ENCODE data around the gene P2RY12. TPM values are rescaled to one million over a fixed set of nuclear protein-coding genes. Genes with fewer than 3 reads are reported as not detected.

The P2RY12 gene
- total and polyA plus RNA-seq, 5 donors from 2014 or later, result 1.9 TPM; not detected in 4

- peaks cover 17% of the 10 kb centered on the region for H3K27me3 Mint-ChIP-seq
- Histone ChIP-seq H3K27ac (ENCODE audit: insufficient read depth, low read length, poor library complexity, severe bottlenecking) (no peak overlapping the region), H3K4me3 (ENCODE audit: low read depth, low read length) (no peak overlapping the region), H3K9me3 (ENCODE audit: control insufficient read depth in 2 of 2, low read length in 2 of 2) (no peaks in the 10 kb centered on the region), H3K27me3 (ENCODE audit: control insufficient read depth, insufficient read depth, low read length) (peaks cover 7% of the 10 kb centered on the region), H3K4me1 (ENCODE audit: control insufficient read depth, insufficient read depth, low read length, poor library complexity, severe bottlenecking) (no peaks in the 10 kb centered on the region), H3K36me3 (ENCODE audit: control insufficient read depth, insufficient read depth, low read length) (no peaks in the 10 kb centered on the region)
- peaks cover 0 to 3% (median 0%) of the 10 kb centered on the region in 4 donors for H3K4me1 Mint-ChIP-seq
- H3K36me3 Mint-ChIP-seq, result no peaks in the 10 kb centered on the region
- H3K27ac Mint-ChIP-seq, result no peak overlapping the region
- DNase-seq (peak in 1 of 3 donors; percentile 12), ATAC-seq (ENCODE audit: low read depth in 2 of 2) (no peak)
- H3K9me3 Mint-ChIP-seq, result peaks cover 0 to 1% (median 0%) of the 10 kb centered on the region in 7 donors
- H3K4me3 Mint-ChIP-seq, result no peak overlapping the region
These were observed 63.0 kb downstream of the P2RY12 start for GRCh38 chr3:151321526-151321925.

DNA sequence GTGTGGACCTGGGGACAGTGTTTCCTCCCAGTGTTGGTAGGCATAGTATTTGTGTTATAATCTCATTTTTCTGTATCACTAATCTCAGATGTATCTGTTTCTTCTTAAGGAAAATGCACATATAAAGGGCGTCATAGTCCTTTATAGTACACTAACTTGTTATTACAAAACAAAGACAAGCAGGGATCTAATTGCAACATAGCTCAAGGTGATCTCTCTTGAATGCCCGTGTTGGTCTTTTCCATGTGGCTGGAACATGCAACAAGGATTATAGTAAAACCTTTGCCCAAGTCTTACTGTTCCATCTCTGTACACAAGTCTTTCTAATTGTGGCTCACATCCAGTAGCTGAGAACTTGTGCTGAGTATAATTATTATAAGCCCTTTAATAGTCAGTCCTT is 64.4 kb downstream of the P2RY12 start:
- H3K27ac Mint-ChIP-seq, result no peak overlapping the region
- Histone ChIP-seq H3K27me3 (ENCODE audit: control insufficient read depth, insufficient read depth, low read length) (peaks cover 2% of the 10 kb centered on the region), H3K4me1 (ENCODE audit: control insufficient read depth, insufficient read depth, low read length, poor library complexity, severe bottlenecking) (no peaks in the 10 kb centered on the region), H3K4me3 (ENCODE audit: low read depth, low read length) (no peak overlapping the region), H3K36me3 (ENCODE audit: control insufficient read depth, insufficient read depth, low read length) (no peaks in the 10 kb centered on the region), H3K9me3 (ENCODE audit: control insufficient read depth in 2 of 2, low read length in 2 of 2) (no peaks in the 10 kb centered on the region), H3K27ac (ENCODE audit: insufficient read depth, low read length, poor library complexity, severe bottlenecking) (no peak overlapping the region)
- H3K27me3 Mint-ChIP-seq, result peaks cover 26% of the 10 kb centered on the region
- peaks cover 0 to 3% (median 0%) of the 10 kb centered on the region in 4 donors for H3K4me1 Mint-ChIP-seq
- no peaks in the 10 kb centered on the region for H3K36me3 Mint-ChIP-seq
- peaks cover 0 to 1% (median 0%) of the 10 kb centered on the region in 7 donors for H3K9me3 Mint-ChIP-seq
- ATAC-seq (ENCODE audit: low read depth in 2 of 2) (no peak), DNase-seq (no peak)
- no peak overlapping the region for H3K4me3 Mint-ChIP-seq

DNA sequence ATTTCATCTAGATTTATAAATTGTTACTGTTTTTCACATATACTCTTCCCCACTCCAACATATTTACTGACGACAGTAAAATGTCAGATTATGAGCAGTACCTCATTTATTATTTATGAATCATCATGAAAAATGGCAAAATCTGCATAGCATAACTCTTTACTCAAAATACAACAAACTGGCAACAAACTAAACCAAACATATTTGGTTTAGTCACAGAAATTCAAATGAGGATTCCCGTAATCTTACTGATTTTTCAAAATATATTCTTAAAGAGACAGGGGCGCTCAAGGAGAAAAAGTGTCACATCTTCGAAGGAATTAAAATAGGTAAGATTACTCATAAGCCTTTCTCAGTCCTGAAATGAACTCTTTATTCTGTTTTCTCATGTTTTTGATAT is 64.9 kb downstream of the P2RY12 start:
- no peaks in the 10 kb centered on the region for H3K36me3 Mint-ChIP-seq
- H3K9me3 ChIP-seq (ENCODE audit: control insufficient read depth in 2 of 2, low read length in 2 of 2), result no peaks in the 10 kb centered on the region
- no peak for DNase-seq
- peaks cover 30% of the 10 kb centered on the region for H3K27me3 Mint-ChIP-seq
- no peak overlapping the region for H3K4me3 Mint-ChIP-seq
- ATAC-seq (ENCODE audit: low read depth in 2 of 2), result no peak
- peaks cover 2% of the 10 kb centered on the region for H3K27me3 ChIP-seq (ENCODE audit: control insufficient read depth, insufficient read depth, low read length)
- no peak overlapping the region for H3K4me3 ChIP-seq (ENCODE audit: low read depth, low read length)
- H3K27ac ChIP-seq (ENCODE audit: insufficient read depth, low read length, poor library complexity, severe bottlenecking), result no peak overlapping the region
- peaks cover 0 to 1% (median 0%) of the 10 kb centered on the region in 7 donors for H3K9me3 Mint-ChIP-seq
- no peak overlapping the region for H3K27ac Mint-ChIP-seq
- no peaks in the 10 kb centered on the region for H3K36me3 ChIP-seq (ENCODE audit: control insufficient read depth, insufficient read depth, low read length)
- no peaks in the 10 kb centered on the region for H3K4me1 ChIP-seq (ENCODE audit: control insufficient read depth, insufficient read depth, low read length, poor library complexity, severe bottlenecking)
- peaks cover 0 to 3% (median 0%) of the 10 kb centered on the region in 4 donors for H3K4me1 Mint-ChIP-seq

DNA sequence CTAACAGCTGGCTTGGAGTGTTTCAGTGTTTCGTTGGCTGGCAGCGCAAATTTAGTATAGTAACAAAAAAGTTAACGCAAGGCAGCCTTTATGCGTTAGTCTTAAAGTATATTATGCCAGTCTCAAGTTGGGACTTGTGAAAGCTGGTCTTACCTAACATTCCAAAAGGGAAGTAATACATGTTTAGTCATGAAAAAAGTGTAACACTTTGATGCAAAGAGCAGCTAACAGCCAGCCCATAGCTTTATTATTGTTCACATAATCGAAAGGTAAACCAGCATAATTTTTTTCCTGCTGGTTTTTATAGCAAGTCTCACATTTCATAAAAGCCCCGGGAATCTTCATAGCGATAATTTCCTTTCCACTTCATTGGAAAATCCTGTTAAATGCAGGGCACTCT is 65.6 kb downstream of the P2RY12 start:
- peaks cover 2% of the 10 kb centered on the region for H3K27me3 ChIP-seq (ENCODE audit: control insufficient read depth, insufficient read depth, low read length)
- no peak overlapping the region for H3K27ac ChIP-seq (ENCODE audit: insufficient read depth, low read length, poor library complexity, severe bottlenecking)

DNA sequence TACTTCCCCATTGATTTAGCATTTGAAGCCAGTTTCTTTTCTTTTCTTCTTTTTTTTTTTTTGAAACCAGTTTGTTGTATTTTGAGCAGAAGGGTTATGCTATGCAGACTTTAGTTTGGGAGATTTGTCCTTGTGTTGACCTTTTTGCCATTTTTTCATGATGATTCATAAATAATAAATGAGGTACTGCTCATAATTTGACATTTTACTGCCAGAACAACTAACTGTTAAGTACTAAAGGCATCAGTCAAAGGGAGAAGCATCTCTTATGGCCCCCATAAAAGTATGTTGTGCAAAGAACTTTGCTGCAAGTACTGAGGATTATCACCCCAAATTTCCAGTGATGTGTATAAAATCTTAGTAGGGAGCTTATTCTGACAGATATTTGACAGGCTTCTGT is 66.2 kb downstream of the P2RY12 start:
- DNase-seq (no peak), ATAC-seq (ENCODE audit: low read depth in 2 of 2) (no peak)
- Mint-ChIP-seq H3K27me3 (peaks cover 30% of the 10 kb centered on the region), H3K4me3 (no peak overlapping the region), H3K36me3 (no peaks in the 10 kb centered on the region), H3K9me3 (peaks cover 0 to 1% (median 0%) of the 10 kb centered on the region in 7 donors), H3K4me1 (peaks cover 0 to 3% (median 0%) of the 10 kb centered on the region in 4 donors), H3K27ac (no peak overlapping the region)
- H3K4me3 ChIP-seq (ENCODE audit: low read depth, low read length), result no peak overlapping the region
- H3K9me3 ChIP-seq (ENCODE audit: control insufficient read depth in 2 of 2, low read length in 2 of 2), result no peaks in the 10 kb centered on the region
- no peak overlapping the region for H3K27ac ChIP-seq (ENCODE audit: insufficient read depth, low read length, poor library complexity, severe bottlenecking)
- H3K36me3 ChIP-seq (ENCODE audit: control insufficient read depth, insufficient read depth, low read length), result no peaks in the 10 kb centered on the region
- H3K4me1 ChIP-seq (ENCODE audit: control insufficient read depth, insufficient read depth, low read length, poor library complexity, severe bottlenecking), result no peaks in the 10 kb centered on the region
- peaks cover 2% of the 10 kb centered on the region for H3K27me3 ChIP-seq (ENCODE audit: control insufficient read depth, insufficient read depth, low read length)

More for the DNA sequence above, 65.6 kb downstream of the P2RY12 start:
- Mint-ChIP-seq H3K27ac (no peak overlapping the region), H3K4me3 (no peak overlapping the region), H3K4me1 (peaks cover 0 to 3% (median 0%) of the 10 kb centered on the region in 4 donors), H3K36me3 (no peaks in the 10 kb centered on the region), H3K9me3 (peaks cover 0 to 1% (median 0%) of the 10 kb centered on the region in 7 donors), H3K27me3 (peaks cover 30% of the 10 kb centered on the region)
- DNase-seq, result no peak
- Histone ChIP-seq H3K4me1 (ENCODE audit: control insufficient read depth, insufficient read depth, low read length, poor library complexity, severe bottlenecking) (no peaks in the 10 kb centered on the region), H3K36me3 (ENCODE audit: control insufficient read depth, insufficient read depth, low read length) (no peaks in the 10 kb centered on the region), H3K9me3 (ENCODE audit: control insufficient read depth in 2 of 2, low read length in 2 of 2) (no peaks in the 10 kb centered on the region), H3K4me3 (ENCODE audit: low read depth, low read length) (no peak overlapping the region)
- no peak for ATAC-seq (ENCODE audit: low read depth in 2 of 2)

DNA sequence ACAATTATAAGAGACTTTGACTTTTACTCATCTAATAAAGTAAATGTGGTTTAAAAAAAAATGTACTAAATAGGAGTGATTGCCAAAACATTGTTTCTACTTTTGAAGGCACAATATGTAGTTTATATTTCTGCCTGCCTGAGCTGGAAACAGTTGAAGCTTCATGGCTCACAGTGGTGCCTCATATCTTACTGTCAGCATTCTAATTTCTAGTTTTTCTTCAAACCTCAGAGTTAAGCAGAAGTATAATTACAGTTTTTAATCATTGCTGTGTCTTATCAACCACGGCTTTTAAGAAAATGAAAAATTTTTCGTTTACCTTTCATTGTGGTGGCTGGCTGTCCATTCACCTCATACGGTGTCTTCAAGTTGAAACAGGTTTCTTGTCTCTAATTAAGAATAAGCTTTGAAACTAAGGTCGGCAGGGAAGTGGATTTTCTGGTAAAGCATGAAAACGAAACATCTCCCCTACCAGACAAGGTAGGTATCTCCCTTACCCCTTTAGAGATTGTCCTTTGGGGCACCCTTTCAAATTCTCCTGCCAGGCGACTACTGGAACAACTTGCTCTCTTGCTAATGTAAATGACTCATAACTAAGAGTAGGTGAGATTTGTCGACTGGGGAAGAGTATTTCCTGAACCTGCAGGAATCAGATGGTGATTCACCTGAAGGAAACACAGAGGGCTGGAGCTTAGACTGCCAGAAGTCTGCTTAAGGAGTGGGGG is 68.1 kb downstream of the P2RY12 start, which contains the start of gene GPR87:
GPR87 (minus strand) TSS at position 554 of the 725 bp plus-strand sequence. CDS start 16,720 bp downstream, outside the sequence.
- Mint-ChIP-seq H3K27me3 (peaks cover 26% of the 10 kb centered on the region), H3K27ac (no peak within 1 kb of the TSS), H3K36me3 (no peaks in the 10 kb centered on the region), H3K4me1 (peaks cover 0 to 3% (median 0%) of the 10 kb centered on the region in 4 donors), H3K9me3 (peaks cover 0 to 1% (median 0%) of the 10 kb centered on the region in 7 donors), H3K4me3 (no peak within 1 kb of the TSS)
- Histone ChIP-seq H3K27ac (ENCODE audit: insufficient read depth, low read length, poor library complexity, severe bottlenecking) (no peak within 1 kb of the TSS), H3K9me3 (ENCODE audit: control insufficient read depth in 2 of 2, low read length in 2 of 2) (no peaks in the 10 kb centered on the region), H3K4me1 (ENCODE audit: control insufficient read depth, insufficient read depth, low read length, poor library complexity, severe bottlenecking) (no peaks in the 10 kb centered on the region), H3K4me3 (ENCODE audit: low read depth, low read length) (no peak within 1 kb of the TSS), H3K36me3 (ENCODE audit: control insufficient read depth, insufficient read depth, low read length) (no peaks in the 10 kb centered on the region), H3K27me3 (ENCODE audit: control insufficient read depth, insufficient read depth, low read length) (peaks cover 2% of the 10 kb centered on the region)
- DNase-seq, result peak in 1 of 3 donors; percentile 18
- ATAC-seq (ENCODE audit: low read depth in 2 of 2), result no peak

GRCh38 chr3:151315846-151316245 is 68.7 kb downstream of the P2RY12 start:
- H3K9me3 ChIP-seq (ENCODE audit: control insufficient read depth in 2 of 2, low read length in 2 of 2), result no peaks in the 10 kb centered on the region
- H3K4me1 ChIP-seq (ENCODE audit: control insufficient read depth, insufficient read depth, low read length, poor library complexity, severe bottlenecking), result no peaks in the 10 kb centered on the region
- no peak overlapping the region for H3K4me3 ChIP-seq (ENCODE audit: low read depth, low read length)
- Mint-ChIP-seq H3K4me3 (no peak overlapping the region), H3K9me3 (no peaks in the 10 kb centered on the region), H3K27ac (no peak overlapping the region), H3K4me1 (peaks cover 0 to 3% (median 0%) of the 10 kb centered on the region in 4 donors), H3K36me3 (no peaks in the 10 kb centered on the region), H3K27me3 (peaks cover 26% of the 10 kb centered on the region)
- ATAC-seq (ENCODE audit: low read depth in 2 of 2) (no peak), DNase-seq (no peak)
- no peaks in the 10 kb centered on the region for H3K36me3 ChIP-seq (ENCODE audit: control insufficient read depth, insufficient read depth, low read length)
- no peak overlapping the region for H3K27ac ChIP-seq (ENCODE audit: insufficient read depth, low read length, poor library complexity, severe bottlenecking)
- no peaks in the 10 kb centered on the region for H3K27me3 ChIP-seq (ENCODE audit: control insufficient read depth, insufficient read depth, low read length)

DNA sequence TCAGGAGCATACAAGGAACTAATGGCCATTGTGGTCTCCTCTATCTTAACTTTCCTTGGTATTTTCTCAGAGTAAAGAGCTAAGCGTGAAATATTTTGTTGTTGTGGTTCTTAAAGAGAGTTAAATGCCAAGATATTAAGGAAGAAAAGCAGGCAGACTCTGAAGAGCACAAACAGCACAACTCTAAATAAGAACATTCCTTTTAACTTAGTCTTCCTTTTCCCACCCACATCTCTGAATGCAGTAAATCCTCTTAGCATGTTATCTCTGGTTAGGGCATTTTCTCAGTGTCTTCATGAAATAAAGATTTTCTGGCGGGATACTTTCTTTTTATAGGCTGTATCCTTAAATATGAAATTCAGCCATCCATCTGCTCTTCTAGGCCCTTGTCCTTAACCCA is 69.4 kb downstream of the P2RY12 start:
- H3K27ac ChIP-seq (ENCODE audit: insufficient read depth, low read length, poor library complexity, severe bottlenecking), result no peak overlapping the region
- Mint-ChIP-seq H3K9me3 (no peaks in the 10 kb centered on the region), H3K27me3 (peaks cover 26% of the 10 kb centered on the region), H3K4me3 (no peak overlapping the region), H3K4me1 (peaks cover 0 to 3% (median 0%) of the 10 kb centered on the region in 4 donors), H3K36me3 (no peaks in the 10 kb centered on the region), H3K27ac (no peak overlapping the region)
- DNase-seq (no peak), ATAC-seq (ENCODE audit: low read depth in 2 of 2) (no peak)
- H3K36me3 ChIP-seq (ENCODE audit: control insufficient read depth, insufficient read depth, low read length), result no peaks in the 10 kb centered on the region
- H3K9me3 ChIP-seq (ENCODE audit: control insufficient read depth in 2 of 2, low read length in 2 of 2), result no peaks in the 10 kb centered on the region
- H3K27me3 ChIP-seq (ENCODE audit: control insufficient read depth, insufficient read depth, low read length), result no peaks in the 10 kb centered on the region
- H3K4me3 ChIP-seq (ENCODE audit: low read depth, low read length), result no peak overlapping the region
- H3K4me1 ChIP-seq (ENCODE audit: control insufficient read depth, insufficient read depth, low read length, poor library complexity, severe bottlenecking), result no peaks in the 10 kb centered on the region
